ENCODE data around the gene LRRC37A2.
"Not testable (repeated sequence)": the region's sequence is repeated elsewhere in the genome, so short reads cannot be mapped to it uniquely, and the experiment has no call there.

- TF ChIP-seq POLR2AphosphoS5, CTCF, POLR2A (IDR thresholded peaks at IDR 0.05): not testable (repeated sequence)
Observed at GRCh38 chr17:46566980-46567379, 54.7 kb downstream of the LRRC37A2 start.
